GM12878 (cell line): ENCODE results near the gene RNF148. TPM values are rescaled to one million over a fixed set of nuclear protein-coding genes. Genes with fewer than 3 reads are reported as not detected.

Experiments used
- ATAC-seq: fragments of 200-7000 bp; cut with Tn5 transposase; 3 replicates; pipeline ENCODE4 v1.9.1; 2020; ENCODE audit warnings: mild to moderate bottlenecking, moderate library complexity
- BruUV-seq: library from RNA; stranded (reverse); fragments of 400-500 nt; replicated peaks from 2 replicates; lab custom pipeline; 2021; lab: Mats Ljungman, UMichigan
- CTCF ChIA-PET: fragments of 300-600 bp; sonication (Branson Sonifier 250); formaldehyde crosslinking; extraction: SDS; loops from one replicate; lab custom pipeline; 2021; ENCODE audit warnings: inconsistent platforms; lab: Yijun Ruan, JAX
- POLR2A ChIA-PET: fragments of 350-600 bp; formaldehyde crosslinking; extraction: SDS; loops from one replicate; lab custom pipeline; 2021; ENCODE audit warnings: inconsistent platforms; lab: Charles Lee
- RAD21 ChIA-PET: fragments of 300-600 bp; sonication (Branson Sonifier 250); formaldehyde crosslinking; loops from one replicate; lab custom pipeline; 2023; ENCODE audit warnings: antibody characterized with exemption; ENCODE audit not compliant: unreplicated experiment; lab: Charles Lee
- SMC1A ChIA-PET: fragments of 300-600 bp; sonication (Branson Sonifier 250); formaldehyde crosslinking; loops from one replicate; lab custom pipeline; 2023; ENCODE audit not compliant: unreplicated experiment, uncharacterized antibody; lab: Charles Lee
- DNase-seq: peaks from one replicate; pipeline ENCODE4 v3.0.0-alpha.2; 2011; ENCODE audit warnings: low read depth, low spot score
- FAIRE-seq: peaks from 3 replicates; lab custom pipeline; 2011; peaks lifted over from hg19 to GRCh38; lab: Jason Lieb, UNC
- H2AFZ ChIP-seq: 2 replicates; pipeline ENCODE4 v1.6.0; 2011; ENCODE audit warnings: low read depth, low read length, control low read depth; ENCODE audit not compliant: control insufficient read depth
- H3K27ac ChIP-seq: 2 replicates; pipeline ENCODE4 v1.5.1; 2011; ENCODE audit warnings: control low read depth; ENCODE audit not compliant: control insufficient read depth, insufficient read depth
- H3K27me3 ChIP-seq, 2 experiments: replicated peaks in 1 of 2; 2 replicates each; pipeline versions ENCODE4 v1.6.0 to v1.6.1; 2011; ENCODE audit warnings: low read length in 1 of 2; ENCODE audit not compliant: control insufficient read depth in 2 of 2, insufficient read depth in 2 of 2
- H3K36me3 ChIP-seq, 2 experiments: 2 replicates each; pipeline ENCODE4 v1.5.1; 2011; ENCODE audit warnings: low read length in 1 of 2; ENCODE audit not compliant: control insufficient read depth in 2 of 2, insufficient read depth in 2 of 2
- H3K4me1 ChIP-seq: 2 replicates; pipeline ENCODE4 v1.6.1; 2011; ENCODE audit warnings: mild to moderate bottlenecking, low read length, moderate library complexity, mixed read lengths; ENCODE audit not compliant: control insufficient read depth, insufficient read depth
- H3K4me2 ChIP-seq: 2 replicates; pipeline ENCODE4 v1.6.0; 2011; ENCODE audit warnings: control low read depth; ENCODE audit not compliant: control insufficient read depth, insufficient read depth
- H3K4me3 ChIP-seq: fragments of 200-600 bp; sonication (generic); 2 replicates; pipeline ENCODE4 v1.5.1; 2016
- H3K79me2 ChIP-seq: 2 replicates; pipeline ENCODE4 v1.6.0; 2011; ENCODE audit warnings: low read length; ENCODE audit not compliant: control insufficient read depth, insufficient read depth
- H3K9ac ChIP-seq: 2 replicates; pipeline ENCODE4 v1.8.0; 2011; ENCODE audit warnings: low read length, control low read depth, mixed read lengths; ENCODE audit not compliant: control insufficient read depth, insufficient read depth
- H3K9me3 ChIP-seq: replicated peaks from 3 replicates; pipeline ENCODE4 v1.5.1; 2011; ENCODE audit warnings: mild to moderate bottlenecking, low read length; ENCODE audit not compliant: control insufficient read depth, insufficient read depth
- H4K20me1 ChIP-seq: 2 replicates; pipeline ENCODE4 v1.6.0; 2011; ENCODE audit not compliant: control insufficient read depth, insufficient read depth
- CREB1 ChIP-seq: IDR thresholded peaks from 2 replicates; pipeline ENCODE4 v1.6.1; 2012; ENCODE audit warnings: low read depth, mild to moderate bottlenecking, inconsistent platforms
- FOS ChIP-seq: IDR thresholded peaks from 3 replicates; pipeline ENCODE4 v1.6.1; 2011; ENCODE audit warnings: borderline replicate concordance; ENCODE audit not compliant: insufficient read length; ENCODE audit errors: extremely low read depth
- MEF2B ChIP-seq: fragments of 450-650 bp; IDR thresholded peaks from 2 replicates; pipeline ENCODE4 v1.6.1; 2018; ENCODE audit warnings: mild to moderate bottlenecking, moderate library complexity; ENCODE audit not compliant: partially characterized antibody, poor library complexity, severe bottlenecking
- PAX8 ChIP-seq: fragments of 450-650 bp; IDR thresholded peaks from 2 replicates; pipeline ENCODE4 v1.6.1; 2017; ENCODE audit warnings: mild to moderate bottlenecking, moderate library complexity
- SUZ12 ChIP-seq: fragments of 200-600 bp; sonication (generic); IDR thresholded peaks from one replicate; pipeline ENCODE4 v1.6.1; 2018; ENCODE audit warnings: antibody characterized with exemption, mild to moderate bottlenecking; ENCODE audit not compliant: unreplicated experiment
- WGBS: methylation state at CpG from one replicate; pipeline ENCODE4 v1.1.6; 2016; ENCODE audit warnings: low lambda C conversion rate; ENCODE audit not compliant: insufficient replicate concordance, insufficient coverage; ENCODE audit errors: missing lambda C conversion rate; 5-methylcytosine and 5-hydroxymethylcytosine counted together
- in situ Hi-C: fragments of 300-500 bp; cut with MboI; formaldehyde crosslinking; loops from 9 replicates; pipeline ENCODE4 v1.14.3; 2018; ENCODE audit warnings: mixed read lengths
- intact Hi-C: fragments of 100-400 bp; cut with micrococcal nuclease; formaldehyde crosslinking; loops from one replicate; pipeline ENCODE4 v1.14.2; 2022; ENCODE audit not compliant: unreplicated experiment
- polyA plus RNA-seq, 11 experiments: library from polyadenylated mRNA; depleted of rRNA in 4 of 11; unstranded in 6 of 11; stranded (reverse) in 5 of 11; fragments of >200 nt; fragmentation: Nextera tagmentation in 4 of 11; fragmentation: Illumina TruSeq in 1 of 11; extraction: Ambion mirVana in 4 of 11; extraction: Trizol in 1 of 11; gene quantifications; 1 replicate in 1 of 11; 2 replicates in 10 of 11; pipeline versions ENCODE4 v1.2.1 to v1.2.3, GENCODE V29; 2011 to 2016; ENCODE audit warnings: inconsistent platforms in 2 of 11, missing spikeins in 2 of 11, low read depth in 1 of 11
- total RNA-seq, 4 experiments: library from RNA; depleted of rRNA in 3 of 4; stranded (reverse); fragments of >200 nt in 3 of 4; fragmentation: Illumina TruSeq in 1 of 4; extraction: Trizol in 1 of 4; gene quantifications; 2 replicates each; pipeline versions ENCODE4 v1.2.1 to v1.2.3, GENCODE V29; 2013 to 2021
- TF ChIP-seq, protein P1 (sequence below): IDR thresholded peaks from 2 replicates; pipeline ENCODE4 v1.6.1; 2012; ENCODE audit warnings: low read depth, low read length, improper control_type of control experiment
- TF ChIP-seq, protein P2 (sequence below): fragments of 450-650 bp; IDR thresholded peaks from 2 replicates; pipeline ENCODE4 v1.6.1; 2017; ENCODE audit warnings: mild to moderate bottlenecking, low read depth, inconsistent platforms; ENCODE audit not compliant: poor library complexity, severe bottlenecking
- TF ChIP-seq, protein P3 (sequence below): fragments of 450-650 bp; IDR thresholded peaks from 2 replicates; pipeline ENCODE4 v1.6.1; 2017; ENCODE audit warnings: mild to moderate bottlenecking, moderate library complexity
- TF ChIP-seq, protein P4 (sequence below): fragments of 450-650 bp; IDR thresholded peaks from 2 replicates; pipeline ENCODE4 v1.6.1; 2018; ENCODE audit warnings: mild to moderate bottlenecking, low read depth, moderate library complexity; ENCODE audit not compliant: partially characterized antibody
- TF ChIP-seq, protein P5 (sequence below): fragments of 450-650 bp; formaldehyde crosslinking; IDR thresholded peaks from 2 replicates; pipeline ENCODE4 v1.4.0; 2022; ENCODE audit warnings: mild to moderate bottlenecking, moderate library complexity

RNF148 gene
- total and polyA plus RNA-seq, 10 of the 15 experiments (the other 5 are each of a cell fraction or from before 2014, with no cell fraction given): 0.06 to 0.22 (median 0.17) TPM; not detected in 7

DNA sequence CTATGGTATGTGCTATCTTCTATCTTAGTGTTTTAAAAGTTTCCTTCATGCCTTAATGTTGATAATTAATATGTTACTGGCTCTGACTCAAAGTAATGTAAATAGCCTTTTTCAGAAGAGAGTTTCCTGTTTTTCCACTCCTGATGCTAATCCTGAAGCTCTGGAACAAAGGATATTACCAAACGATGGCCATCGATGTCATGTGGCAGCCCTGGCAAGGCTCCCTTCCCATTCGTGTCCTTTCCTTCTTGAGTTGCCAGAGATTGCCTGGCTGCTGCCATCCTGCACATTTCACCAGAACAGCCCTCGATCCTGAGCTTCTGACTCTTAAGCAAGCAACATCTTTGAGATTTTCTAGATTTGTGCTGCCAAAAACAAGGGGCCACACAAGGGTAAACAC lies 49.8 kb downstream of the RNF148 start:
- Histone ChIP-seq H2AFZ (no peak overlapping the region), H3K36me3 (no peaks in the 10 kb centered on the region), H3K9ac (no peak overlapping the region), H3K27me3 (no peaks in the 10 kb centered on the region), H3K79me2 (no peaks in the 10 kb centered on the region), H4K20me1 (no peaks in the 10 kb centered on the region), H3K4me3 (no peak overlapping the region), H3K4me2 (no peak overlapping the region), H3K27ac (no peak overlapping the region), H3K9me3 (no peaks in the 10 kb centered on the region), H3K4me1 (no peaks in the 10 kb centered on the region)
- no TSS peak for BruUV-seq
- CTCF ChIA-PET: interaction anchor here (0.8 to 1.4 kb wide), 3 partner anchors 9 to 54 kb away, joined by 3 to 5 read pairs (median 3); no protein-coding TSS in a partner anchor
- ATAC-seq (no peak), DNase-seq (no peak), FAIRE-seq (no peak)
- intact Hi-C loops: no loop called here
- RAD21 ChIA-PET: interaction anchor here (1.1 to 1.7 kb wide), 2 partner anchors 9 kb away, joined by 4 to 8 read pairs; no protein-coding TSS in a partner anchor
- SMC1A ChIA-PET: interaction anchor here (0.6 to 4.9 kb wide), 8 partner anchors 9 to 99 kb away, joined by 3 to 30 read pairs (median 4); no protein-coding TSS in a partner anchor
- in situ Hi-C loops: no loop called here
- POLR2A ChIA-PET: no interaction called here
- 48% methylated on average over 4 of the region's 4 CpGs for WGBS
- no peak for TF ChIP-seq CREB1
- TF ChIP-seq, protein P1, sequence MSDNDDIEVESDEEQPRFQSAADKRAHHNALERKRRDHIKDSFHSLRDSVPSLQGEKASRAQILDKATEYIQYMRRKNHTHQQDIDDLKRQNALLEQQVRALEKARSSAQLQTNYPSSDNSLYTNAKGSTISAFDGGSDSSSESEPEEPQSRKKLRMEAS: no peak
- no peak for TF ChIP-seq FOS
- TF ChIP-seq, protein P2, sequence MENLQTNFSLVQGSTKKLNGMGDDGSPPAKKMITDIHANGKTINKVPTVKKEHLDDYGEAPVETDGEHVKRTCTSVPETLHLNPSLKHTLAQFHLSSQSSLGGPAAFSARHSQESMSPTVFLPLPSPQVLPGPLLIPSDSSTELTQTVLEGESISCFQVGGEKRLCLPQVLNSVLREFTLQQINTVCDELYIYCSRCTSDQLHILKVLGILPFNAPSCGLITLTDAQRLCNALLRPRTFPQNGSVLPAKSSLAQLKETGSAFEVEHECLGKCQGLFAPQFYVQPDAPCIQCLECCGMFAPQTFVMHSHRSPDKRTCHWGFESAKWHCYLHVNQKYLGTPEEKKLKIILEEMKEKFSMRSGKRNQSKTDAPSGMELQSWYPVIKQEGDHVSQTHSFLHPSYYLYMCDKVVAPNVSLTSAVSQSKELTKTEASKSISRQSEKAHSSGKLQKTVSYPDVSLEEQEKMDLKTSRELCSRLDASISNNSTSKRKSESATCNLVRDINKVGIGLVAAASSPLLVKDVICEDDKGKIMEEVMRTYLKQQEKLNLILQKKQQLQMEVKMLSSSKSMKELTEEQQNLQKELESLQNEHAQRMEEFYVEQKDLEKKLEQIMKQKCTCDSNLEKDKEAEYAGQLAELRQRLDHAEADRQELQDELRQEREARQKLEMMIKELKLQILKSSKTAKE: no peak
- TF ChIP-seq, protein P3, sequence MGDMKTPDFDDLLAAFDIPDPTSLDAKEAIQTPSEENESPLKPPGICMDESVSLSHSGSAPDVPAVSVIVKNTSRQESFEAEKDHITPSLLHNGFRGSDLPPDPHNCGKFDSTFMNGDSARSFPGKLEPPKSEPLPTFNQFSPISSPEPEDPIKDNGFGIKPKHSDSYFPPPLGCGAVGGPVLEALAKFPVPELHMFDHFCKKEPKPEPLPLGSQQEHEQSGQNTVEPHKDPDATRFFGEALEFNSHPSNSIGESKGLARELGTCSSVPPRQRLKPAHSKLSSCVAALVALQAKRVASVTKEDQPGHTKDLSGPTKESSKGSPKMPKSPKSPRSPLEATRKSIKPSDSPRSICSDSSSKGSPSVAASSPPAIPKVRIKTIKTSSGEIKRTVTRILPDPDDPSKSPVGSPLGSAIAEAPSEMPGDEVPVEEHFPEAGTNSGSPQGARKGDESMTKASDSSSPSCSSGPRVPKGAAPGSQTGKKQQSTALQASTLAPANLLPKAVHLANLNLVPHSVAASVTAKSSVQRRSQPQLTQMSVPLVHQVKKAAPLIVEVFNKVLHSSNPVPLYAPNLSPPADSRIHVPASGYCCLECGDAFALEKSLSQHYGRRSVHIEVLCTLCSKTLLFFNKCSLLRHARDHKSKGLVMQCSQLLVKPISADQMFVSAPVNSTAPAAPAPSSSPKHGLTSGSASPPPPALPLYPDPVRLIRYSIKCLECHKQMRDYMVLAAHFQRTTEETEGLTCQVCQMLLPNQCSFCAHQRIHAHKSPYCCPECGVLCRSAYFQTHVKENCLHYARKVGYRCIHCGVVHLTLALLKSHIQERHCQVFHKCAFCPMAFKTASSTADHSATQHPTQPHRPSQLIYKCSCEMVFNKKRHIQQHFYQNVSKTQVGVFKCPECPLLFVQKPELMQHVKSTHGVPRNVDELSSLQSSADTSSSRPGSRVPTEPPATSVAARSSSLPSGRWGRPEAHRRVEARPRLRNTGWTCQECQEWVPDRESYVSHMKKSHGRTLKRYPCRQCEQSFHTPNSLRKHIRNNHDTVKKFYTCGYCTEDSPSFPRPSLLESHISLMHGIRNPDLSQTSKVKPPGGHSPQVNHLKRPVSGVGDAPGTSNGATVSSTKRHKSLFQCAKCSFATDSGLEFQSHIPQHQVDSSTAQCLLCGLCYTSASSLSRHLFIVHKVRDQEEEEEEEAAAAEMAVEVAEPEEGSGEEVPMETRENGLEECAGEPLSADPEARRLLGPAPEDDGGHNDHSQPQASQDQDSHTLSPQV: no peak
- no peak for TF ChIP-seq PAX8
- TF ChIP-seq SUZ12: no peak
- TF ChIP-seq, protein P4, sequence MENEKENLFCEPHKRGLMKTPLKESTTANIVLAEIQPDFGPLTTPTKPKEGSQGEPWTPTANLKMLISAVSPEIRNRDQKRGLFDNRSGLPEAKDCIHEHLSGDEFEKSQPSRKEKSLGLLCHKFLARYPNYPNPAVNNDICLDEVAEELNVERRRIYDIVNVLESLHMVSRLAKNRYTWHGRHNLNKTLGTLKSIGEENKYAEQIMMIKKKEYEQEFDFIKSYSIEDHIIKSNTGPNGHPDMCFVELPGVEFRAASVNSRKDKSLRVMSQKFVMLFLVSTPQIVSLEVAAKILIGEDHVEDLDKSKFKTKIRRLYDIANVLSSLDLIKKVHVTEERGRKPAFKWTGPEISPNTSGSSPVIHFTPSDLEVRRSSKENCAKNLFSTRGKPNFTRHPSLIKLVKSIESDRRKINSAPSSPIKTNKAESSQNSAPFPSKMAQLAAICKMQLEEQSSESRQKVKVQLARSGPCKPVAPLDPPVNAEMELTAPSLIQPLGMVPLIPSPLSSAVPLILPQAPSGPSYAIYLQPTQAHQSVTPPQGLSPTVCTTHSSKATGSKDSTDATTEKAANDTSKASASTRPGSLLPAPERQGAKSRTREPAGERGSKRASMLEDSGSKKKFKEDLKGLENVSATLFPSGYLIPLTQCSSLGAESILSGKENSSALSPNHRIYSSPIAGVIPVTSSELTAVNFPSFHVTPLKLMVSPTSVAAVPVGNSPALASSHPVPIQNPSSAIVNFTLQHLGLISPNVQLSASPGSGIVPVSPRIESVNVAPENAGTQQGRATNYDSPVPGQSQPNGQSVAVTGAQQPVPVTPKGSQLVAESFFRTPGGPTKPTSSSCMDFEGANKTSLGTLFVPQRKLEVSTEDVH: no peak
- no peak for TF ChIP-seq MEF2B
- TF ChIP-seq, protein P5, sequence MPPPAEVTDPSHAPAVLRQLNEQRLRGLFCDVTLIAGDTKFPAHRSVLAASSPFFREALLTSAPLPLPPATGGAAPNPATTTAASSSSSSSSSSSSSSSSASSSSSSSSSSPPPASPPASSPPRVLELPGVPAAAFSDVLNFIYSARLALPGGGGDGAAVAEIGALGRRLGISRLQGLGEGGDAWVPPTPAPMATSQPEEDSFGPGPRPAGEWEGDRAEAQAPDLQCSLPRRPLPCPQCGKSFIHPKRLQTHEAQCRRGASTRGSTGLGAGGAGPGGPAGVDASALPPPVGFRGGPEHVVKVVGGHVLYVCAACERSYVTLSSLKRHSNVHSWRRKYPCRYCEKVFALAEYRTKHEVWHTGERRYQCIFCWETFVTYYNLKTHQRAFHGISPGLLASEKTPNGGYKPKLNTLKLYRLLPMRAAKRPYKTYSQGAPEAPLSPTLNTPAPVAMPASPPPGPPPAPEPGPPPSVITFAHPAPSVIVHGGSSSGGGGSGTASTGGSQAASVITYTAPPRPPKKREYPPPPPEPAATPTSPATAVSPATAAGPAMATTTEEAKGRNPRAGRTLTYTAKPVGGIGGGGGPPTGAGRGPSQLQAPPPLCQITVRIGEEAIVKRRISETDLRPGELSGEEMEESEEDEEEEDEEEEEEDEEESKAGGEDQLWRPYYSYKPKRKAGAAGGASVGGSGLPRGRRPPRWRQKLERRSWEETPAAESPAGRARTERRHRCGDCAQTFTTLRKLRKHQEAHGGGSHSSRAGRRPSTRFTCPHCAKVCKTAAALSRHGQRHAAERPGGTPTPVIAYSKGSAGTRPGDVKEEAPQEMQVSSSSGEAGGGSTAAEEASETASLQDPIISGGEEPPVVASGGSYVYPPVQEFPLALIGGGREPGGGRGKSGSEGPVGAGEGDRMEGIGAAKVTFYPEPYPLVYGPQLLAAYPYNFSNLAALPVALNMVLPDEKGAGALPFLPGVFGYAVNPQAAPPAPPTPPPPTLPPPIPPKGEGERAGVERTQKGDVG (CRISPR knock-in tag): no peak
